Activated CD8-positive, alpha-beta memory T cell treated with anti-CD3 and anti-CD28 coated beads for 48 hours (primary cell): Measurements from ENCODE around the gene KIF6.

Experiments
- DNase-seq, 3 experiments: peaks; one replicate each; pipeline ENCODE4 v3.0.0-alpha.2; 2020; ENCODE audit warnings: low read depth in 2 of 3, low spot score in 2 of 3

KIF6 gene

DNA sequence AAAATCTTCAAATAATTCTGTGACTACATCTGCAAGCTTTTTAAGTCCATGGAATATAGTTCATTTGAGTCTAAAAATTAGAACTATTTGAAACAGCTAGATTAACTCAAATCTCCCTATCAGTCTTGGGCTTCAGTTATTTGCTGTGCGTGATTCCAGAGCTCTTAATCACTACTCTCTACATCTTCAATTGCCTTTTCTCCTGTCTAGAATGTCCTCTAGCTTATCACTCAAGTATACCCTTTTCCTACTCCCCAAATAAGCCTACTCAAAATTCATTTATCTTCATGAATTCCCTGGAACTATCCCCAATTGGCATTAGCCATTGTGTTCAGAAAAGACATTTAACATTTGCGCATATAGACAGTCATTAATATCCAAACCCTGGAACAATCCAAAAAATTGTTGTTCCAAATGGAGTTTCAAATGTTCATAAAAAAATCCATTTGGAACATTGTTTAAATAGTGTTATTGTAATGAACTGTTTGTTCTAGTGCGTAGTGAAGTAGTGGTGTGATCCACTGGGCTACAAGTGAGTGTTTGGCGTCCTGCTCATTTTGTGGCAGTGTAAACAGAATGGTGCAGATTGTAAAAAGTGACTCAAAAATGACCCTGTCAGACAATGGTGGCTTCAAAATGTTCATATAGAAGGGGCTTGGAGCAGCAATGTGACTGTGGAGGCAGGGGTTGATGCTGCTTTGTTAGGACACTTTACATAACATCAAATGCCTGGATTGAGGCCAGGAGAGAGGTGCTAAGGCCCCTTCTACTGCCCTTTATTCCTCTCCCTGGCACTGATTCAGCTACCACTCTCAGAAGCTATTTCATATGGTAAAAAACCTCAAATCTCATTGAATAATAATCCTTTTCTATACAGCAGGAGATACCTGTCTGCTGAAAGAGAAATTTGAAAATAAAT, 122.3 kb downstream of the KIF6 start:
- no peak for DNase-seq

DNA sequence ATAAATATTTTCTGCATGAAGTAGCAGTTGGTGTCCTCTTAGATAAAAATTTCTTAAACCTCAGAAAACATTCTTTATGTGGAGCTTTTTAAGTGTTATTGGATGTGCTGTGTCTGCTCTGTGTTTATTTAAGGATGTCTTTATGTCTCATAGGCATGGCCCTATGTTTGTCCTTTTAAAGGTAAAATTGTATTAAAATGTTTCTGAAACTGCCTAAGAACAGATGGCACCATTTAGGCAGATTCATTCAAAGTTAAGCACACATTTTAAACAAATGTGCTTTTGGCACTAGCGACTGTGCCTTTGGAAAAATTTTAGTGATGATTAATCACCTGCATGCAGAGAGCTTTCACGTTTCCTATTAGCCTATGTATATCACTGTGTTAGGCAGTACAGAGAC, 125.2 kb downstream of the KIF6 start:
- no peak for DNase-seq

DNA sequence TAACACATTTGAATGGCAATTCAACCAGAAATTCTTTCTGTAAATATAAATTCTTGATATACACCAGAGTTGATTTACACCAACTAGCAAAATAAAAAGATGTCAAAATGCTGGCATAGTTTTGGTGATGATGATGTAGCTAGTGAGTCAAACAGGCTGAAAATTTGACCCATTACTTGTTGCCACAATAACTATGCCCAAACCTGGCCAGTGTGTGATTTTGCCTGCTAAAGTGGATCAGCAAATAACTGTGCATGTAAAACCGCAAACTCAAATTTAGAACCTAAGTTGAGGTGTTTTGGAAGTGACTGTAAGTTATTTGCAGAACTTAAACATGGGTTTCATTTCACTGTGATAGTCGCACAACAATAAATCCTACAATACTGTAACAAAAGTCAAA, 125.9 kb downstream of the KIF6 start:
- no peak for DNase-seq

DNA sequence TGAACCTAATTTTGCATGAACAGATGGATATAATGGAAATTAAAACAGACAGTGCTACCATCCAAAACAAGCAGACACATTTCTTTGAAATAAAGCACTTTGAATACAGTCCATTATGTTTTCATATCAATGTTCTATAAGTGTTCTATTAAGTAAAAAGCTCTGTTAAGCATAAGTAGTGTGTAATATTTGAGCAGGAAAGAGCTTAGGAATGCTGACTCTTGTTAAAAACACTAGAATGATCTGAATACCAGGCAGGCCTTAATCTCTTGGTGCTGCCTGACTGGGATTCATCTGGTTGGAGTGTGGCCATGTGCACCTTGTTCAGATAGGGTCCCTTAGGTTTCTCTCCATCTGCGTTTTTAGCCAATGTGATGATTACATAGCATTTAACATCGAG, 130.9 kb downstream of the KIF6 start:
- no peak for DNase-seq

DNA sequence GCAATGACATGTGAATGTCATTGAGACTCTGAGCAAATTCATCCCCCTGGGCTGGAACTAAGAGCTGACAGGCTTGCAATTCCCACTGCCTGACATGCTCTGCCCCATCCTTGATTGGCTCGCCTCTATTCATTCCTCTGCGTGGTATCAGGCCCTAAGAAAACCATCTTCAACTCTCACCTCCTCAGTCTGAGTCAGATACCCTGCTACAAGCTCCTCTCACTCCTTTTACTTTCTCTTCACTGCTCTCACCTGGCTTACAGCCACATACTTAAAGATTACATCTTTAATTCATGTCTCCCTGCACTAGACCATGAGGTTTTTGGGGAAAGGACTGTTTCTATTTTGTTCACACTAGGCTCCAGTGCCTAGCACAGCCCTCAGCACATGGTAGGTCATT, 131.6 kb downstream of the KIF6 start:
- DNase-seq, result no peak

DNA sequence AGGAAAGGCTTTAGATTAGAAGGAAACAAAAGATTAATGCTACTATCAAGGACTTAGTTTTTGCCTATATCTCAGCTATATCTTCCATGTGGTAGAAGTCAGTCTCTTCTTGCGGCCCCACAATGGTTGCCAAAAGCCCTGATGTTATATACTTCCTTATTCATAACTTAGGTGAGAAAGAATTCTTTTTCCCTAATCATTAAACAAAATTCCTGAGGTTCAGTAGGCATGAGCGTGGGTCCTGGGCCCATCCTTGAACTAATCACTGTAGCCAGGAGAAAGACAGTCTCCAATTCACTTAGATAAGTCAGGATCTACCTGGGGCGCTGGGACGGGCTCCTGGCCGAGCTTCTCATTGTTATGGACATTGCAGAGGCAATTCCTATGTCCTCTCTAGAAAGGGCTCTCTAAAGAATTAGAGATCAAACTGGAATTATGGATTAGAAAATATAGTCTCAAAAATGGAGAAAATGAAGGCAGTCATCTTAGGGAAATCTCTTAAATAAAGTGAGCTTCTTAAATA, 134.3 kb downstream of the KIF6 start:
- DNase-seq, result no peak

DNA sequence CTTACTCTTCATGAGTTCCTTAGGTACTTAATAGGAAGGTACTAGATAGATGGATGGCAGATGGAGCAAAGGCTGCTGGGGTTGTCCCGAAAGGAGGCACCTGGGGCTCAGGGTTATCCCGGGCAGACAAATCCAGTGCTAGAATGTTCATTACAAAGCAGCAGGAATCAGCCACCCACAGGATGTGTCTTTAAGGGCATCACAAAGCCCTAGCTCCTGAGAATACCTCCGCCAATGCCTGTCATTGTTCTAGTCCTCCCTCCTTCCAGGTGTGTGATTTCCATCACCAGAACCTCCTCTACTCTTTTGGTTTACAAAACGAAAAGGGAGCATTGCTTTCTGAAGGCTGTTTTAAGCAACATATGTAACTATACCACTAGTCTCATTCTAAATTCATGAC, 138.1 kb downstream of the KIF6 start:
- no peak for DNase-seq

DNA sequence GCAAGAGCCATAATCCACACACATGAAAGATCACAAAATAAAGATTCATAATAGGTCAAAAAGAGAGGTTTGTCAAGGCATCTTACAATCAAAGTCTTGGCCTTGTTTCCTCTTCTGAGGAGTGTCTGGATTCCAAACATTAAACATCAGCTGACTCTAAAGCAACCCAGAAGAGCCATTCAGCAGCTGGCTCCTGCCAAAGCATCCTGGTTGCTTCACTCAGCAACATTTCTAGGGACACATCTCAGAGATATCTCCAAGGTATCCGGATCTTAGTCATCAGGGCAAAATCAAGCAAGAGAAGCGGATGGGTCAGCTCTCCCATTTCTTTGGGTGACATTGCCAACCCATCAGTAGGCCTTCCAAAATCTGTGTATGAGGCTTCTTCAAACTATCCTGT, 139.6 kb downstream of the KIF6 start:
- DNase-seq, result no peak

DNA sequence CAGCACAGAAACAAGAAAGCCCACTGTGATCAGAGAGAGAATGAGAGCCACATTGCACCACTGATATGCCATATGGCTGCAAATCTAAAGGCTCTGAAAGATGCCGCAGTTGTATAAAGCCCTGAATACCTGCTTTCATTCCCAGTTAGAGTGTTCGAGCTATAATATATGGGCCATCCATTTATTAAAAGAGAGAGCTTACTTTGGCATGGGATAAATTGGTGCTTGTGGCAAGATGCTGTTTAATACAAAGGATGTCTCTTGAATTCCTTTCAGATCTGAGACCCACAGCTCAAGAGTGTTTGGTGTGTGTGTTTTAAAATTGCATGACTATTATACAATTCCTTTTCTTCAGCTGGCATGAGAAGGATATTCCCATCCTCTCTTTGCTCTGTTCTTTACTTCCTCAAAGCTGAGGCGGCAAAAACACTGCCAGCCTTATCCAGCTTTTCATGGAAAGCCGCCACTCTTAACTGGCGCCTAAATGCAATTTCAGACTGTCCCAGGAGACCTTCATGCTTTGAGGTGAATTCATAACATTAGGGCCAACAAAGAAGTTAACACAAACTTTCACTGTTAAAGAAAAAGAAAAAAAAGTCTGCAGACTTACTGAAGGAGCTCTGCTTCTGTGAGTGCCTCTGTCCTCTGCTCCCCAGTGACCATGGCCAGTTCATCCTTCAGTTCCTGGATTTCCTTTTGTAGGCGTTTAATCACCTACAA, 147.6 kb downstream of the KIF6 start:
- DNase-seq, result no peak

DNA sequence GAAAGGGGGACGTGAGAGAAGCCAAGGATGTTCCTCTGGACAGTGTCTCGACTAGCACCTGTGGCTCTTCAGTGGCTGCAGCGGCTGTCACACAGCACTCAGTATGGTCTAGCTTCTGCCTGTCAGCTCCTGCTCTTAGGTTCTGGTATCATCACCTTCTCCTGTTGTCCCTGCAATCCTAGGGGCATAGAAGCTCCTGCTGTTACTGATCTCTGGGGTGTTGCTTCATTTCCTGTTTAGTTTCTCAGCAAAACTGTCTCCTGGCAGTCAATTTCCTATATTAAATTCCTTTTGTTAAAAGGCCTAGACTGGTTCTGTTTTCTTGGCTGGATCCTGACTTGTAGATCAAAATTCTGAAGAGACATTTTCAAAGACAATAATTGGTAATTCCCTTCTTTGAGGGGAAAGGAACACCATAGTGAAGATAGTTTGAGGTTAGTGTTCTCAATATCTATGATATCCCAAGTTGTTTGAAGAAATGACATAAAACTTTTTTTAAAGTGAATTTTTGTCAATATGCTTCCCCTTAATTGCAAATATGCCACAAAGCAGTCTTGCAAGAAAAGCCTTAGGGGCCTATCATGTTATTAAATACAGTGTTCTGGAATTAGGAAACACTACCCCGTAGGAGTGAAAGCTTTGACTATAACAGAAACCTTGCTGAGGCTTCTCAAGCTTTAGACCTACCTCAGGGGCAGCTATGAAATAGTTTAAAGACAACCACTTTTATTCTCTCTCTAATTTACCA, 148.5 kb downstream of the KIF6 start:
- DNase-seq, result no peak

DNA sequence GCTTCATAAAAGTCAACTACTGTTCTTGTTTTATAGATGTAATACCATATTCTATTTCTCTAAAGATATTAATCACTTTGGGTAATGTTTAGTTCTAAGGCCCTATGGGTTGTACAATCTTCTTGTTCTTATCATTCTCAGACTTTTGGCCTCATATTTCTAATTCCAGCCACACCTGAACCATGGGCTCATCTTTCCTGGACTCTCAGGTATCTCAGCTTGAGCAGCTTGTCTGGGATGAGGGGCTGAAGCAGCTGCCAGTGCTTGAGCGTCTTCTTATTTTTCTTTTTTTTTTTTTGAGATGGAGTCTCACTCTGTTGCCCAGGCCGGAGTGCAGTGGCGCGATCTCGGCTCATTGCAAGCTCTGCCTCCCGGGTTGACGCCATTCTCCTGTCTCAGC, 150.2 kb downstream of the KIF6 start:
- no peak for DNase-seq

DNA sequence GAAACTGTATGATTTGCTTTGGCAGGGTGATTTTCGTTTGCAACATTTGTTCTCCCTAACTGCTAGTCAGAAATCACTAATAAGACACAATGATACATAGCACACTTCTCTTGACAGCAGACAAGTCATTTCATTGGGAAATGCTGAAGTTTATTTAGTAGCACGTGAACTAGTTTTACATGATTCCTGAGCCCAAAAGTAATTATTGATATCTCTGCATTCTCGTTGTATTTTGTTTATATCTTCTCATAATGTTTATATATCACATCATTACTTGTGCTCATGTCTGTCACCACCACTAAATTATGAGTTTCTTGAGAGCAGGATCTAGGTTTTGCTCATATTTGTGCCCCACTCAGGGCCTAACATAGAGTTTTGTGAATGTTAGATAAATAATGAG, 151.7 kb downstream of the KIF6 start:
- DNase-seq, result no peak

DNA sequence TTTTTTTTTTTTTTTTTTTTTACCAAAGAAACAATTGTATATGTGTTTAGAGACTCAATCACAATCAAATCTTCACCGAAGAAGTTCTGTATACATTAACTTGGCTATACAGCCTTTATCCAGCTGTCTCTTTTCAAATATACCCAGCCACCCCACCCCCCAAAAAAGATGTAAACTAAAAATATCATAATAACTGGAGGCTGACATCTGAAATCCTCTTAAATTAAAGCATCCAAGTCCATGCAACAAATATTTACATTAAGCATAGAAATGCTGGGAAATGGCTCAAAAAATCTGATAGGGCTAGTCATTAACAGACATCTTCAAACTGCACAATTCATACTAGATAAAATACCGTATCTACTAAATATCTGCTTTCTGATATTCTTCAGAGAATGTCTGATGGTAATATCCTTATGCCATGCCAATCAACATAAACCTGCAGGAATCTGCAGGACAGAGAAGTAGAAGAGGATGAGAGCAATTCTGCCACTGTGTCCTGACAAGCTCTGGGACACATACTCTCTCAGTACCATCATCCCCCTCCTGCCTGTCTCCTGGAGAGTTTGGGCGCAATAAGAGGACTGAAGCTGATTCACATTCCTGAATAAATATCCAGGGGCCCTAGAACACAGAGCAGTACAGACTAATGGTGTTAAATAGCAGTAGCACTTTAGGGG, 152.4 kb downstream of the KIF6 start:
- no peak for DNase-seq

DNA sequence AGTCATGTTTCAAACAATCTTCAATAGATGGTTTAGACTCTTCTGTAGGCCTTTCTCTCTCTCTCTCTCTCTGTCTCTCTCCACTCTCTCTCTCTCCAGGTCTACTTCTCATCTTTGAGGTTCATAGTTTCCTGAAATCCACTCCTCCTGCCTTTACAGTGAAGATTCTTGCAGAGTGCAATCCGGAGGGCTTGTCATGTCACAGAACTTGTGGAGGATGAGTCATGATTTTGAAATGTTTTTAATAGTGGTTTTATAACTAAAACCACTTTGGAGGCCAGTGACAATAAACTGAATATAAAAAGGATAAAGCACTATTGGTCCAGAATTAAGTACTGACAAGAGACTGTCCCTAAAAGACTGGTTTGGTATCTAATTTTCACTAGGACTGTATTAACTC, 156.3 kb downstream of the KIF6 start:
- DNase-seq, result no peak

DNA sequence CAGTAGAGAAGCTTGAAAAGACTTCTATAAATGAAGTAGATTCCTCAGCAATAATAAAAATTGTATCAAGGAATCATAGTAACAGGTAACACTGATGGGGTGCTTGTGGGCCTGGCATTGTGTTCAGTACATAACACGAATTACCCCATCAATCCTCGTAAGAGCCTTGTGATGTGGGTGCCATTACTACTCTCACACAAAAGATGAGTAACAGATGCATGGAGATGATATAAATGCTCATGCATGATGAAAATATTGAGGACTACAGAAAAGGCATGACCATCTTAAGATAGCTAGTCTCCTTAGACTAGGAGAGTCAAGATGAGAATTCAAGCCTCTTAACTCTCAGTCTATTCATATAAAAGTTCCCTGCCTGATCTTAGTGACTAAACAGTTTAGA, 158.1 kb downstream of the KIF6 start:
- no peak for DNase-seq

DNA sequence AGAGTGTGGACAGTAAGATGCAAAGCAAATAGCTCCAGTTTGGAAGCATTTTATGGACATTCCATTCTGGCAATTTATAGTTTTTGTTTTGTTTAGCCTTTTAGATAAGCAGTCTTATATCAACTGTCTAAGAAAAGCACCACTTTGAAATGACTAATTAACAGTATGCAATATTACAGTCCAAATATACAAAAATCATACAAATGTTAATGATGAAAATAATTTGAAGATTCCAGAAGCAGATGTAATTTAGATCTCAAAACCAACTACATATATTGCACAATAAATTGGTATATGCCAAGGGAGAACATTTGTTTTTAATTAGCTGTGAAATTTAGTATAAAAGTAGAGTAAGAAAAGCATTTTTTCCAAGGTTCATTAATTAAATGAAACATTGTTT, 158.8 kb downstream of the KIF6 start:
- DNase-seq, result no peak

DNA sequence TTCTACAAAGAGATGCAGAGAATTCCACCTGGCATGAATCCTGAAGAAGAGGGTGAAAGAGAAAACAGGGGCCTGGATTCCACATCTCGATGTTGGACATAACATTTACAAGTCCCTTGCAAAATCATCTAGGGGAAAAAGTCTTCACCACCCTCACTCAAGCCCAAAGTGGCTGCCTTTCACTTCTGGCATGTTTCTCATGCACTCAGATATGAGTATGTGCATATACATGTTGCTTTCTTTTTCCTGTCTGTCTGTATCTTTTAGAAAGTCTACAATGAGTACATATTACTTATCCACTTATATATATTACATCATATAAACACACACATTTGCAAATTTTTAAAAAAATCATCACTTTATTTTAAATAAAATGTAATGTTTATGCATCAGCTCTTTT, 159.3 kb downstream of the KIF6 start:
- no peak for DNase-seq

DNA sequence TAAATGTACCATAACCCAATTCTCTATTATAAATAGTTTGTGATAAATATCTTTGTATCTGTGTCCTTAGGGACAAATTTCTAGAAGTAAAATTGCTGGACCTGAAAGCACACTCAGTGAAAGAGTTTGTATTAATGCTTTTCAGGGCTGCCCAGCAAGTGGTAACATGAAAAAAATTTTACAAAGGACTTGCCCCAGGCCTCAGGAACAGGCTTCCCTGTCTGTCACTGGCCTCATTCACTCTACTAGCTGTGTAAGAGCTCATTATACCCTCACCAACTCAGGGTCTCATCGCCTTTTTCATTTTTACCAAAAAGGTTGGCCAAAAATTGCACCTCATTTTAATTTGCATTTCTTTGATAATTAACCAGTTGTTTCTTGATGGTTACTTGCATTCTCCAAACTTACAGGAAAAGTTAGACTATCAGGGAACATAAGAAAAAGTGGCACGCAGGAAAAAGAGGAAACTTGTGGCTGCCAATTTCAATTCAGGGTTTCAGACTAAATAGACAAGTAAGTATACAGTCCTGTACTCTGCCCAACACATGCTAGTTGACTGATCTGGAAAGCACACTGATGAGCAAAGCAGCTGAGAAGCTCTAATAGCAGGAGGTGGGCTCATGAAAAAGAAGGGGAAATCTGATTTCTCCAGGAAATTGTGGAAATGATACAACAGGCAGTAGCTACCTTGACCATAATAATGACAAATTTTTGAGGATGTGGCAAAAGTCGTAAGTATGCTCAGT, 161.5 kb downstream of the KIF6 start:
- DNase-seq, result no peak

DNA sequence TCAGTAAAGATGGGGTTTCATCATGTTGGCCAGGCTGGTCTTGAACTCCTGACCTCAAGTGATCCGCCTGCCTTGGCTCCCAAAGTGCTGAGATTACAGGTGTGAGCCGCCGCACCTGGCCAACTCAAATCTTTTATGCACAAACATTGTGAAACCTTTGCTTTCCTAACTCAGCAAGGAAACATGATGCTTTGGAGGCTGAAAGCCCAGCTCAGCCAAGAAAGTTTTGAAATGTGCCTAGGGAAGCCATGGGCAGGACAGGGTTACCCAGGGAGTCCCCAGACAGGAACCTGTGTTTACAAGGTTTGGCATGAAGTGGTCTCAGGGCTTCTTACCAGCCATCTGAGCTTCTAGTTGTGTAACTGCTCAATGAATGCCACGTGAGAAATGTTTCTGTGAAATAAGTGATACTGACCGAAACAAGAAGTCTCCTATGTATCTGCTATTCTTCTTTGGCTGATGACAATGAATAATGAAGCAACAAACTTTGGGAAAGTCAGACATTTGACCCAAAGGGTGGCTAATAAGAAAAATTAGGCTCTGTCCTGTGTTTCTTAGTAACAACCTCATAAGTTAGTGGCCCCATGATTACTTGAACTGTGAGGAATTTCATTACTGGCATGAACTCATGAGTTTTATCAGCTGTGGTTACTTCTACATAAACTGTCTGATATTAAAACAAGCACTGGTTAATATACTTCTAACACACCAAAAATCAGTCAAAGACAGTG, 163.5 kb downstream of the KIF6 start:
- DNase-seq, result no peak

DNA sequence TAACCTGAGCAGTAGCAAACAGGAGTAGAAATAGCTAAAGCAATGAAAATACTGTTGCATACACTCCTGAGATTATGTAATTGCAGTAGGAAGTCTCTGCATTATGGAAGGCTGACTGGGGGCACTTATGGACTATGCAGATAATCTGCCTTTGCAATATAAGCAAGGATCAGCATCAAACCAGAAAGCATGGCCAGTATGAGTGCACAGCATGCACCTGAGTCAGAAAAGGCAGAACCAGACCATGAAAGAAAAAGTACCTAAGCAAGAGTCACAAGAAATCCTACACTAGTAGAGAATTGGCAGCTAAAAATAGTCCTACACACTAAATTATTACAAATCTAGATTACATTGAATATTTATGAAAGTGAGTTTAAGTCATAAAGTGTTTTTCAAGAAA, 164.3 kb downstream of the KIF6 start:
- DNase-seq, result no peak
